ENCODE results near the gene IGF2BP1. TPM values are rescaled to one million over a fixed set of nuclear protein-coding genes. Genes with fewer than 3 reads are reported as not detected.

IGF2BP1 gene
- polyA plus RNA-seq, 1 of the 3 experiments (the other 2 are of a cell fraction), result 0.05 TPM

DNA sequence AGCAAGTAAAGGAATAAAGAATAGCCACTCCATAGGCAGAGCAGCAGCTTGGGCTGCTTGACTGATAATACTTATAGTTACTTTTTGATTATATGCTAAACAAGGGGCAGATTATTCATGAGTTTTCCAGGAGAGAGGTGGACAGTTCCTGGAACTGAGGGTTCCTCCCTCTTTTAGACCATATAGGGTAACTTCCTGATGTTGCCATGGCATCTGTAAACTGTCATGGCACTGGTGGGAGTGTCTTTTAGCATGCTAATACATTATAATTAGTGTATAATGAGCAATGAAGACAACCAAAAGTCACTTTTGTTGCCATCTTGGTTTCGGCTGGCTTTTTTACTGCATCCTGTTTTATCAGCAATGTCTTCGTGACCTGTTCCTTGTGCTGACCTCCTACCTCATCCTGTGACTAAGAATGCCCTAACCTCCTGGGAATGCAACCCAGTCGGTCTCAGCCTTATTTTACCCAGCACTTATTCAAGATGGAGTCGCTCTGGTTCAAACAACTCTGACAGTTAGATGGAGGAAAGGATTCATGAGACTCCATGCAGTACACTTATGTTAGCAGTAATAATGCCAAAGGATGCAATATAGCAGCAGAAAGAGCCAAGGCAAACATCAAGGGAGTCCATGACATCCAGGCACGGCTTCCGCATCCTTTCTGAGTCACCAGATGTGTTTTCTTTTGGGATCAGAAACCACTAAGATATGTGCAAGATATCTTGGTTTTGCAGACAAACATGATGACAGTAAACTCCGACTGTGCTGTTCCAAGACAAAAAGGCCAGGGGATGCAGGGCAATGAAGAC is 79.6 kb downstream of the IGF2BP1 start:
- H3K27ac ChIP-seq (ENCODE audit: low read depth in 2 of 2, low read length in 1 of 2), result peak overlapping the region in 1 of 2 experiments; percentile 51; a peak in 2 of 4 replicates

GRCh38 chr17:49078248-49078647 is 81.1 kb downstream of the IGF2BP1 start:
- Histone ChIP-seq H2AFZ (ENCODE audit: low read depth) (no peak overlapping the region), H3K27ac (ENCODE audit: low read depth in 2 of 2, low read length in 1 of 2) (no peak overlapping the region), H3F3A (replicated peaks; ENCODE audit: insufficient read depth) (peaks cover 17% of the 10 kb centered on the region), H3K9me3 (no peaks in the 10 kb centered on the region), H3K4me3 (ENCODE audit: low read depth in 2 of 2, low read length in 1 of 2) (no peak overlapping the region), H3K9ac (no peak overlapping the region), H3K9me2 (no peaks in the 10 kb centered on the region), H3K4me1 (ENCODE audit: control insufficient read depth in 1 of 2, insufficient read depth in 2 of 2, low read depth in 1 of 2, low read length in 1 of 2) (peaks cover 0 to 15% of the 10 kb centered on the region in 2 experiments; a peak in 2 of 4 replicates), H3K79me2 (ENCODE audit: insufficient read depth) (no peaks in the 10 kb centered on the region), H4K20me1 (ENCODE audit: insufficient read depth) (no peaks in the 10 kb centered on the region), H3K4me2 (no peak overlapping the region), H3K27me3 (ENCODE audit: insufficient read depth) (peaks cover 86% of the 10 kb centered on the region), H3K36me3 (replicated peaks in 1 of 2; ENCODE audit: control insufficient read depth in 1 of 2, insufficient read depth in 2 of 2, low read length in 1 of 2) (no peaks in the 10 kb centered on the region)
- ChIA-PET POLR2A (no interaction called here), CTCF (interaction anchor here (0.9 kb wide), 1 partner anchor 46 kb away, joined by 3 read pairs; no protein-coding TSS in a partner anchor)
- TF ChIP-seq EP300 (IDR thresholded peaks at IDR 0.05; ENCODE audit: borderline replicate concordance in 1 of 2, low read depth in 1 of 2, low read length in 1 of 2), result no peak
- TF ChIP-seq FOXJ3 (CRISPR knock-in tag; IDR thresholded peaks at IDR 0.05), result no peak
- no peak for TF ChIP-seq RCOR1 (IDR thresholded peaks at IDR 0.05; ENCODE audit: low read length)
- no peak for TF ChIP-seq MXI1 (IDR thresholded peaks at IDR 0.05; ENCODE audit: low read depth, low read length)
- no peak for TF ChIP-seq JUND (IDR thresholded peaks at IDR 0.05)
- TF ChIP-seq, protein P1, sequence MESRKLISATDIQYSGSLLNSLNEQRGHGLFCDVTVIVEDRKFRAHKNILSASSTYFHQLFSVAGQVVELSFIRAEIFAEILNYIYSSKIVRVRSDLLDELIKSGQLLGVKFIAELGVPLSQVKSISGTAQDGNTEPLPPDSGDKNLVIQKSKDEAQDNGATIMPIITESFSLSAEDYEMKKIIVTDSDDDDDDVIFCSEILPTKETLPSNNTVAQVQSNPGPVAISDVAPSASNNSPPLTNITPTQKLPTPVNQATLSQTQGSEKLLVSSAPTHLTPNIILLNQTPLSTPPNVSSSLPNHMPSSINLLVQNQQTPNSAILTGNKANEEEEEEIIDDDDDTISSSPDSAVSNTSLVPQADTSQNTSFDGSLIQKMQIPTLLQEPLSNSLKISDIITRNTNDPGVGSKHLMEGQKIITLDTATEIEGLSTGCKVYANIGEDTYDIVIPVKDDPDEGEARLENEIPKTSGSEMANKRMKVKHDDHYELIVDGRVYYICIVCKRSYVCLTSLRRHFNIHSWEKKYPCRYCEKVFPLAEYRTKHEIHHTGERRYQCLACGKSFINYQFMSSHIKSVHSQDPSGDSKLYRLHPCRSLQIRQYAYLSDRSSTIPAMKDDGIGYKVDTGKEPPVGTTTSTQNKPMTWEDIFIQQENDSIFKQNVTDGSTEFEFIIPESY (IDR thresholded peaks at IDR 0.05; ENCODE audit: borderline replicate concordance, low read depth), result no peak
- DNase-seq, result no peak
- 8% methylated on average over 7 of the region's 7 CpGs for WGBS (ENCODE audit: low lambda C conversion rate)

More for the DNA sequence above, 79.6 kb downstream of the IGF2BP1 start:
- Histone ChIP-seq H3K79me2 (ENCODE audit: insufficient read depth) (no peaks in the 10 kb centered on the region), H3K9me3 (no peaks in the 10 kb centered on the region), H3K27me3 (ENCODE audit: insufficient read depth) (peaks cover 85% of the 10 kb centered on the region), H4K20me1 (ENCODE audit: insufficient read depth) (no peaks in the 10 kb centered on the region), H3K9ac (no peak overlapping the region), H3K4me3 (ENCODE audit: low read depth in 2 of 2, low read length in 1 of 2) (no peak overlapping the region), H3K4me1 (ENCODE audit: control insufficient read depth in 1 of 2, insufficient read depth in 2 of 2, low read depth in 1 of 2, low read length in 1 of 2) (peaks cover 0 to 15% of the 10 kb centered on the region in 2 experiments; a peak in 2 of 4 replicates), H3K36me3 (replicated peaks in 1 of 2; ENCODE audit: control insufficient read depth in 1 of 2, insufficient read depth in 2 of 2, low read length in 1 of 2) (no peaks in the 10 kb centered on the region), H3K9me2 (no peaks in the 10 kb centered on the region), H2AFZ (ENCODE audit: low read depth) (peak overlapping the region; percentile 1; the same call in 1 of the 2 replicates), H3K4me2 (peak overlapping the region; percentile 55), H3F3A (replicated peaks; ENCODE audit: insufficient read depth) (peaks cover 17% of the 10 kb centered on the region)
- ChIA-PET CTCF (no interaction called here), POLR2A (no interaction called here)
- no peak for DNase-seq
- TF ChIP-seq TCF12 (IDR thresholded peaks at IDR 0.05) (peak; percentile 32; the same call in 1 of the 2 replicates), ELF1 (IDR thresholded peaks at IDR 0.05) (peak; percentile 48; the same call in 1 of the 2 replicates), FOSL2 (IDR thresholded peaks at IDR 0.05; ENCODE audit: borderline replicate concordance, low read depth) (peak; percentile 24; the same call in 1 of the 2 replicates), JUND (IDR thresholded peaks at IDR 0.05) (0 out of 2 replicates have a peak, but pooled peaks have one; percentile 33), RXRA (IDR thresholded peaks at IDR 0.05; ENCODE audit: borderline replicate concordance, low read depth) (no peak)
- TF ChIP-seq, protein P2, sequence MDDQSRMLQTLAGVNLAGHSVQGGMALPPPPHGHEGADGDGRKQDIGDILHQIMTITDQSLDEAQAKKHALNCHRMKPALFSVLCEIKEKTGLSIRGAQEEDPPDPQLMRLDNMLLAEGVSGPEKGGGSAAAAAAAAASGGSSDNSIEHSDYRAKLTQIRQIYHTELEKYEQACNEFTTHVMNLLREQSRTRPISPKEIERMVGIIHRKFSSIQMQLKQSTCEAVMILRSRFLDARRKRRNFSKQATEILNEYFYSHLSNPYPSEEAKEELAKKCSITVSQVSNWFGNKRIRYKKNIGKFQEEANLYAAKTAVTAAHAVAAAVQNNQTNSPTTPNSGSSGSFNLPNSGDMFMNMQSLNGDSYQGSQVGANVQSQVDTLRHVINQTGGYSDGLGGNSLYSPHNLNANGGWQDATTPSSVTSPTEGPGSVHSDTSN (IDR thresholded peaks at IDR 0.05), result peak; percentile 19; the same call in 1 of the 2 replicates
- 3% methylated on average over 7 of the region's 7 CpGs for WGBS (ENCODE audit: low lambda C conversion rate)

Measured in SK-N-SH (cell line).